Left colon (tissue), 2 donors: ENCODE measurements around the gene SUPT5H. TPM values are rescaled to one million over a fixed set of nuclear protein-coding genes. Genes with fewer than 3 reads are reported as not detected.

Experiments
- ATAC-seq: fragments of 200-7000 bp; cut with Tn5 transposase; one replicate; pipeline ENCODE4 v1.9.1; 2020; ENCODE audit warnings: mild to moderate bottlenecking, moderate library complexity
- DNase-seq, 2 donors: peaks; one replicate each; pipeline ENCODE4 v3.0.0-alpha.2; 2020
- intact Hi-C, 2 donors: fragments of 100-400 bp; cut with DNase I in 1 of 2; cut with micrococcal nuclease in 1 of 2; formaldehyde crosslinking; loops; one replicate each; pipeline versions ENCODE4 v1.11.2 to v1.14.0; 2022; cut with DNase I, micrococcal nuclease
- total RNA-seq, 2 donors: library from RNA; stranded (reverse); fragmentation: NEBNext Ultra II Directional; extraction: Animal tissue kit (Norgen Biotek cat#: 25700); gene quantifications; one replicate each; pipeline ENCODE4 v1.2.1, GENCODE V29; 2021
- donor health status: DM: no; HTN: no; CAD: no.
- donor health status: DM: yes; HTN: yes; CAD: no.

Gene SUPT5H
- total RNA-seq, 2 donors from 2014 or later, result 89.1 to 101 TPM

DNA sequence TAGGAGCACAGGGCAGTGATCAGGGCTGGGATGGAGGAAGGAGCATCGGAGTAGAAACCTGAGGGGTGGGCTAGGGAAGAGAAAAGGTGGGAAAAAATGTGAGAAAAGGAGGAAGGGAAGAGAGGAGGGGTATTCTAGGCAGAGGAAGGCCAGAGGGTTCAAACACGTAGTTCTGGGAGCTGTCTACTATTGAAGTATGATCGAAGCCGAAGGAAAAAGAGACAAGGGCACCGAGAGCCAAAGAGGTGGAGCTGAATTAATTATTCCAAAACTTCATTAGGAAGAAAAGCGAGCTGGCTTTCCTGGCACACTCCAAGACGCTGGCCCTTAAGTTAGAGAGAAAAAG lies 61.2 kb downstream of the SUPT5H start:
- ATAC-seq (no peak), DNase-seq (no peak)
- intact Hi-C loops, result no loop called here

DNA sequence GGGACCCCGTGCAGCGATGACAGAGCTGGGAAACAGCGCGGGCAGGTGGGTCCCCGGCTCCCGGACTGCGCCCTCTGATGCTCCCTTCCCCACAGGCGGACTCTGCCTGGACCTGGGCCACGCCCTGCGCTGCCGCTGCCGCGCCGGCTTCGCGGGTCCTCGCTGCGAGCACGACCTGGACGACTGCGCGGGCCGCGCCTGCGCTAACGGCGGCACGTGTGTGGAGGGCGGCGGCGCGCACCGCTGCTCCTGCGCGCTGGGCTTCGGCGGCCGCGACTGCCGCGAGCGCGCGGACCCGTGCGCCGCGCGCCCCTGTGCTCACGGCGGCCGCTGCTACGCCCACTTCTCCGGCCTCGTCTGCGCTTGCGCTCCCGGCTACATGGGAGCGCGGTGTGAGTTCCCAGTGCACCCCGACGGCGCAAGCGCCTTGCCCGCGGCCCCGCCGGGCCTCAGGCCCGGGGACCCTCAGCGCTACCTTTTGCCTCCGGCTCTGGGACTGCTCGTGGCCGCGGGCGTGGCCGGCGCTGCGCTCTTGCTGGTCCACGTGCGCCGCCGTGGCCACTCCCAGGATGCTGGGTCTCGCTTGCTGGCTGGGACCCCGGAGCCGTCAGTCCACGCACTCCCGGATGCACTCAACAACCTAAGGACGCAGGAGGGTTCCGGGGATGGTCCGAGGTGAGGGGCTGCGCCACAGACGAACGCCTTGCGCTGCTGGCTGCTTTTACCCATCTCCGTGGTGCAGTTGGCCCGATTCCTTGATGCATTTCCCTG lies 61.7 kb downstream of the SUPT5H start:
- ATAC-seq, result peak; percentile 74
- intact Hi-C loops, result no loop called here
- DNase-seq, result peak in 1 of 2 donors; percentile 34

DNA sequence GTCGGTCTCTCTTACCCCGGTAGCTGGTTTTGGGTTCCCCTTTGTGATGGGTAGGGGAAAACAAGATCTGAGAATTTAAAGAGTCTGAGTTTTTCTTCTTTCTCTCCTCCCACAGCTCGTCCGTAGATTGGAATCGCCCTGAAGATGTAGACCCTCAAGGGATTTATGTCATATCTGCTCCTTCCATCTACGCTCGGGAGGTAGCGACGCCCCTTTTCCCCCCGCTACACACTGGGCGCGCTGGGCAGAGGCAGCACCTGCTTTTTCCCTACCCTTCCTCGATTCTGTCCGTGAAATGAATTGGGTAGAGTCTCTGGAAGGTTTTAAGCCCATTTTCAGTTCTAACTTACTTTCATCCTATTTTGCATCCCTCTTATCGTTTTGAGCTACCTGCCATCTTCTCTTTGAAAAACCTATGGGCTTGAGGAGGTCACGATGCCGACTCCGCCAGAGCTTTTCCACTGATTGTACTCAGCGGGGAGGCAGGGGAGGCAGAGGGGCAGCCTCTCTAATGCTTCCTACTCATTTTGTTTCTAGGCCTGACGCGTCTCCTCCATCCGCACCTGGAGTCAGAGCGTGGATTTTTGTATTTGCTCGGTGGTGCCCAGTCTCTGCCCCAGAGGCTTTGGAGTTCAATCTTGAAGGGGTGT lies 62.5 kb downstream of the SUPT5H start:
- intact Hi-C loops, result no loop called here
- no peak for ATAC-seq
- no peak for DNase-seq

DNA sequence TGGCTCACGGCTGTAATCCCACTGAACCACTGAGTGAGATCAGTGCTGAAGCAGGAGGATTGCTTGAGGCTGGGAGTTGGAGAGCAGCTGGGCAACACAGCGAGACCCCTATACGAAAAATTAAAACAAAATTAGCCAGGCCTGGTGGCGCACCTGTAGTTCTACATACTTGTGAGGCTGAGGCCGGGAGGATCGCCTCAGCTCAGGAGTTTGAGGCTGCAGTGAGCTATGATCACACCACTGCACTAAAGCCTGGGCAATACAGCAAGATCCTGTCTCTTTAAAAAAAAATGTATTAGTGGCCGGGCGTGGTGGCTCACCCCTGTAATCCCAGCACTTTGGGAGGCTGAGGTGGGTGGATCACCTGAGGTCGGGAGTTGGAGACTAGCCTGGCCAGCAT lies 63.2 kb downstream of the SUPT5H start:
- no peak for DNase-seq
- intact Hi-C loops, result no loop called here
- no peak for ATAC-seq

DNA sequence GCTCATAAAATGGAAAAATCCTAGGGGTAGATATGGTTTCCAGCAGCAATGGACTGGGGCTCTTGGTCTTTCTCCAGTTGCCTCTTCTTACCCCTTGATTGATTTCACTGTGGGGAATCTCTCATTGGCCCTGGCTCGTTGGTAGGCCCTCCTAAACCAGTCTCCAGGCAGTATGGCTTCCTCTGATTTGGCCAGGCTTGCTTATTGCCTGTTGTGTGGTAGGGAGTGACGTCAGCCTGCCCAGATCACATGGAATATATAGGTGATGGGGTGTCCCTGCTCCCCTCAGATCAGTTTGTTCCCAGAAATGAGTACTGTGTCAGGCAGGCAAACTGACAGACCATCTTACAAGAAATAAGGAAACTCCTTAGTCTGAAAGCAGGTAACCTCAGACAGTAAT lies 63.9 kb downstream of the SUPT5H start:
- intact Hi-C loops, result no loop called here
- DNase-seq (no peak), ATAC-seq (no peak)

DNA sequence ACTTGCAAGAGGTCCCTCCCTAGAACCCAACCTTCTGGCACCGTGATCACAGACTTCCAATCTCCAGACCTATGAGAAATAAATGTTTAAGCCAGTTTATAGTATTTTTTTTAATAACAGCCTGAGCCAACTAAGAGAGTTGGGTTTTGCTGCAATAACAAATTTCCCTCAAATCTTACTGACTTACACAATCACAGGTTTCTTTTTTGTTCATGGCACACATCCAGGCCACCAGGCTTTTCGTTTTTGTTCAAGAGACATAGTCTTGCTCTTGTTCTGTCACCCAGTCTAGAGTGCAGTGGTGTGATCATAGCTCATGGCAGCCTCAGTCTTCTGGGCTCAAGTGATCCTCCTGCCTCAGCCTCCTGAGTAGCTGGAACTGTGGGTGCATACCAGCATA lies 67.6 kb downstream of the SUPT5H start:
- intact Hi-C loops, result no loop called here
- ATAC-seq, result no peak
- DNase-seq, result no peak

DNA sequence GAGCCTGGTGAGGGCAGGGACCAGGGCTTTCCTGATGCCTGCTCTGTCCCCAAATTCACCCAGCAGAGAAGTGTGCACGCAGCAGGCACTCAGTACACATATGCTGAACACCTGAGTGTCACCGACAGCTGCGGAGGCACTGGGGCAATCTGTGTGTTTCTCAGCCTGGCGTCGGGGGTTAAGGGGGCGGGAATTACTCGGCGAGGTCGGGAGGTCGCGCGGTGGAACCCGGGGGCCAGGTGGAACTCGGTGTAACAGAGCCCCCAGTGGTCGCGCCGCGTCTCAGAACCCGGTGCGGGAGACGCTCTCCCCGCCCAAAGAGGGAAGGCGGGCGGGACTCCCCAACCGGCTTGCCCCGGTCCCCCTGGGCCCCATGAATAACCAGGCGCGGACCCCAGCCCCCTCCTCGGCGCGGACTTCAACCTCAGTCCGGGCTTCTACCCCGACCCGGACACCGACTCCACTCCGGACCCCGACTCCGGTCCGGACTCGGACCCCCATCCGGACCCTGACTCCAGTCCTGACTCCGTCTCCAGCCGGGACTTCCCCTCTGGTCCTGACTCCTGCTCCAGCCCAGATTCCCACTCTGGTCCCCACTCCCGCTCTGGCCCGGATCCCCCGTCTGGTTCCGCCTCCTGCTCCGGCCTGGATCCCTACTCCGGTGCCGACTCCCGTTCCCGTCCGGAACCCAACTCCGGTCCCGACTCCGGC lies 69.6 kb downstream of the SUPT5H start, which contains the start of gene SELENOV:
SELENOV (plus strand) TSS at position 300 of the 711 bp plus-strand sequence; CDS start at position 374, 74 bp downstream.
- intact Hi-C loops, result no loop called here
- DNase-seq (no peak), ATAC-seq (no peak)

DNA sequence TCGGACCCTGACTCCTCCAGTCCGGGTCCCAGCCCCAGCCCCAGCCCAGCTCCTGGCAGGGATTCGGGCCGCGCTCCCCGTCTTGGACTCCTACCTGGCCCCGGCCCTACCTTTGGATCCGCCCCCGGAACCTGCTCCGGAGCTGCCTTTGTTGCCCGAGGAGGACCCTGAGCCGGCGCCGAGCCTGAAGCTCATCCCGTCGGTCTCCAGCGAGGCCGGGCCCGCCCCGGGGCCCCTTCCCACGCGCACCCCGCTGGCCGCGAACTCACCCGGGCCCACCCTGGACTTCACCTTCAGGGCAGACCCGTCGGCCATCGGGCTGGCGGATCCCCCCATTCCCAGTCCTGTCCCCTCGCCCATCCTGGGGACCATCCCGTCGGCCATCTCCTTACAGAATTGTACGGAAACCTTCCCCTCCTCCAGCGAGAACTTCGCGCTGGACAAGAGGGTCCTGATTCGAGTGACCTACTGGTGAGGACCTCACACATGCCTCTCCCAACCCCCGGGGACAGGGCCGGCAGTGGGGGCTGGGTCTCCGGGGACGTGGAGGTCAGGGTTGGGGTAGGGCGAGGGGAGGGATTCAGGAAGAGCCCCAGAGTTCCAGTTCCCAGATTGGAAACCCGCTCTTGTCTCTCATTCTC lies 70.3 kb downstream of the SUPT5H start:
- intact Hi-C loops, result no loop called here
- no peak for ATAC-seq
- DNase-seq, result no peak

DNA sequence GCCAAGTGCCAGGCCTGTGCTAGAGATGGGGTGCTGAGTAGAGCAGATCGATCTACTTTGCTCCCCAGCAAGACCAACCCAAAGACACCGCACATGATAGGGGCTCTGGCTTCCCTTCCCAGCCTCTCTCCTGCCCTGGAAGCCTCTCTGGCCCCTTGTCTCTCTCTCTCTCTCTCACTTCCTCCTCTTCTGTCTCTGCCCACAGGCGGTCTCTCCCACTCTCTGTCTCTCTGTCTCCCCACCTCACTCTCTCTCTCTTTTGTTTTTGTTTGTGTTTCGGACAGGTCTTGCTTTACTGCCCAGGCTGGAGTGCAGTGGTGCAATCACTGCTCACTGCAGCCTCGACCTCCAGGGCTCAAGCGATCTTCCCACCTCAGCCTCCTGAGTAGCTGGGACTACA lies 70.9 kb downstream of the SUPT5H start:
- no peak for DNase-seq
- ATAC-seq, result no peak
- intact Hi-C loops, result no loop called here

DNA sequence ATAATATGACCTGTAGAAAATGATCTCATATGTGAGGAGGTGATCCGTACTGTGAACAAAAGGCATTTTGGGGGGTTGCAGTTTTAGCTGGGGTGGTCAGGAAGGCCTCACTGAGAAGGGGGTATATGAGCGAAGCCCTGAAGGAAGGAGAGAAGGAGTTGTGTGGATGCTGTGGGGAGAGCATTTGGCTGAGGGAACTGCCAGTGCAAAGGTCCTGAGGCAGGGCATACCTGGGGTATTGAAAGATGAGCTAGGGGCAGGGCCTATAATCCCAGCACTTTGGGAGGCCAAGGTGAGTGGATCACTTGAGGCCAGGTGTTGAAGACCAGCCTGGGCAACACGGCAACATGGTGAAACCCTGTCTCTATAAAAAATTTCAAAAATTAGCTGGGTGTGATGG lies 72.0 kb downstream of the SUPT5H start:
- ATAC-seq (no peak), DNase-seq (no peak)
- intact Hi-C loops, result no loop called here

DNA sequence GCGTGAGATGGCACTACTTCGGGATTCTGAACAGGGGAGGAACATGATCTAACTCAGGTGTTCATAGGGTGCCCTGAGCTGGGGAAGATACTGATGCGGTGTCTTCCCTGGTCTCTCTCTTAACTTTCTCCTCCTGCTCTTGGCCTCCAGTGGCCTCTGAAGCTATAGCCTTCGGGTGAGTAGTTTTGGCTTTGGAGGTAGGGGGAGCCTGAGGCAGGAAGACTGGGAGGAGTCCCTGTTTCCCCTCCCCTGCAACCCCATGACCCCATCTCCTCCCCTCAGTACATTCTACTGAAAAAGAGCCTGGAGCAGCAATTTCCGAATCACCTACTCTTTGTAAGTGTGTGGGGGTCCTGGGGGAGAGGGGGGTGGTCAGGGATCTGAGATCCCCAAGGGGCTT lies 73.1 kb downstream of the SUPT5H start:
- ATAC-seq (no peak), DNase-seq (no peak)
- intact Hi-C loops, result no loop called here

DNA sequence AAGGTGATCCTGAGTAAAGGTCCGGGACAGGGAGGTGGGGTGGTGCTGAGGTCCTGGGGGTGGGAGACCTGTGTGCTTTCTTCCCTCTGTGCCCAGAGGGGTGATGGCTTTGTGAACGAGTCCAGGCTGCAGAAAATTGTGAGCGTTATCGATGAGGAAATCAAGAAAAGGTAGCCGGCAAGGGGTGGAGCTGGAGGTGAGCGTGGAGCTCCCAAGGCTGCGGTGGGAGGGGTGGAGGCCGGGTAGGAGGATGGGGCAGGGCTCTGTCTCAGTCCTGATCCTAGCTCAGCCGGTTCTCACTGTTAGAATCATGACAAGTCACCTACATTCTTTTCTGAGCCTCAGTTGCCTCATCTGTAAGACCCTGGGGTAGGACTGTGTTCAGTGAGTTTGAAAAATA lies 73.6 kb downstream of the SUPT5H start:
- ATAC-seq (no peak), DNase-seq (no peak)
- intact Hi-C loops, result no loop called here

DNA sequence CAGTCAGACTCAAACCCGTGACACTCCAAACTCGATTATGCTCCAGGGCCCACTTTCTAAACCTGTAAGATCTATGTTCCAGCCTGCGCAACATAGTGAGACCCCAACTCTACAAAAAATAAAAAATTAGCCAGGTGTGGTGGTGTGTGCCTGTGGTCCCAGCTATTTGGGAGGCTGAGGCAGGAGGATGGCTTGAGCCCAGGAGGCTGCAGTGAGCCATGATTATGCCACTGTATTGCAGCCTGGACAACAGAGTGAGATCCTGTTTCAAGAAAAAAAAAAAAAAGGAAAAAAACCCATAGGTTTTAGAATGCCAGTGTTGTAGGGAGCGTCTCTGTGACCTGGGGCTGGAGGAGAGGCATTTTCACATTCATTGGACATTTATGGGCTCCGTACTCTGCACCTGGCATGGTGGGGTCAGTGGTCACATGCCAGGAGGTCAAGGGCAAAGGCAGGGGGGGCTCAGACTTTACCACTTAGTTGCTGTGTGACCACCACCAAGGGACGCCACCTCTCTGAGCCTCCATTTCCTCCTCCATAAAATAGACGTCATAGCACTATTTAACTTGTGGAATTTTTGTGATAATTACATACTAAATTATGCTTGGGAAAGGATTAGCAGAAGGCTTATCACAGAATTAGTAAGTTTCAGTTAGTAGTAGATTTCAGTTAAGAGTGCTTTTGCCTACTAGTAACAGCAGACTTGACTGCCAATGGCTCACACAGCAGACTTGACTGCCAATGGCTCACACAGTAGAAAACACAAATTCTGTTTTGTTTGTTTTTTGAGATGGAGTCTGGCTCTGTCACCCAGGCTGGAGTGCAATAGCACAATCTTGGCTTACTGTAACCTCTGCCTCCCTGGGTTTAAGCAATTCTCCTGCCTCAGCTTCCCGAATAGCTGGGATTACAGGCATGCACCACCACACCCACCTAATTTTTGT lies 75.4 kb downstream of the SUPT5H start:
- ATAC-seq (no peak), DNase-seq (no peak)
- intact Hi-C loops, result no loop called here

DNA sequence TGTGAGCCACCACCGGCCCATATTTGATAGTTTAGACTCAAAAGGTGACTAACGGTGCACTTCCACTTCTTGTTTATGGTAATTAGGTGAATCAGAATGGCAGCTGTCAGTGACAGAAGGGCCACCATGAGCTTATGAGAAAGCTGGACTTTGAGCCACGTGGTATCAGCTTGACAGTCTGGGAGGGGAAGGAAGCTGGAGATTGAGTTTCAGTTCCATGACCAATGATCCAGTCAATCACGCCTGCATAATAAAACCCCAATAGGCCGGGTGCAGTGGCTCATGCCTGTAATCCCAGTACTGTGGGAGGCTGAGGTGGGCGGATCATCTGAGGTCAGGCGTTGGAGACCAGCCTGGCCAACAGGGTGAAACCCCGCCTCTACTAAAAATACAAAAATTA lies 79.1 kb downstream of the SUPT5H start:
- intact Hi-C loops, result no loop called here
- ATAC-seq (peak; percentile 72), DNase-seq (peak in 1 of 2 donors; percentile 50)

DNA sequence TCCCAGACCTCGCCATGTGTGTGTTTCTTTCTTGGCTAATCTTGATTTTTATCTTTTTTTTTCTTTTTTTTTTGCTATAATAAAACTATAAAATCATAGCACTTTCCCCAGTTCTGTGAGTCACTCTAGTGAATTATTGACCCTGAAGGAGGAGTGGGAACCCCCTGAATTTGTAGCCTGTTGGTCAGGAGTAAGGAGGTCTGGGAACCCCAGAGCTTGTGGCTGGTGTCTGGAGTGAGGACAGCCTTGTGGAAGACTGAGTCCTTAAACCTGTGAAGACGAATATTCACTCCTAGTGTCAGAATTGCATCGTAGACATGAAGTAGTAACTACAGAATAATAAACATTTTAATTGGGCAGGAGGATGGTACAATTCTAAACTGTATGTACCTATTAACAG lies 79.8 kb downstream of the SUPT5H start:
- no peak for ATAC-seq
- DNase-seq, result no peak
- intact Hi-C loops, result no loop called here
